Spleen (tissue), 11 donors: ENCODE results near the gene DHX29. TPM values are rescaled to one million over a fixed set of nuclear protein-coding genes. Genes with fewer than 3 reads are reported as not detected.

ENCODE experiments used
- DNase-seq: peaks from one replicate; pipeline ENCODE4 v3.0.0-alpha.2; 2020
- H3K27ac ChIP-seq, 8 donors: fragments of 200-600 bp; sonication (generic) in 7 of 8; 1 replicate in 4 of 8; 2 replicates in 4 of 8; pipeline versions ENCODE4 v1.5.0 to v1.8.0; 2016 to 2021; ENCODE audit warnings: inconsistent platforms in 4 of 8, mild to moderate bottlenecking in 4 of 8, moderate library complexity in 1 of 8
- H3K27me3 ChIP-seq, 7 donors: fragments of 200-600 bp; sonication (generic) in 6 of 7; replicated peaks in 1 of 7; 1 replicate in 4 of 7; 2 replicates in 3 of 7; pipeline versions ENCODE4 v1.5.0 to v1.8.0; 2016 to 2021; ENCODE audit warnings: inconsistent platforms in 3 of 7, mild to moderate bottlenecking in 1 of 7
- H3K36me3 ChIP-seq, 6 donors: fragments of 200-600 bp; sonication (generic) in 5 of 6; 1 replicate in 4 of 6; 2 replicates in 2 of 6; pipeline versions ENCODE4 v1.5.0 to v1.8.0; 2016 to 2021; ENCODE audit warnings: inconsistent platforms in 2 of 6
- H3K4me1 ChIP-seq, 6 donors: fragments of 200-600 bp; sonication (generic) in 5 of 6; 1 replicate in 3 of 6; 2 replicates in 3 of 6; pipeline versions ENCODE4 v1.5.0 to v1.8.0; 2016 to 2021; ENCODE audit warnings: inconsistent platforms in 3 of 6
- H3K4me3 ChIP-seq, 8 donors: fragments of 200-600 bp; sonication (generic) in 7 of 8; 1 replicate in 4 of 8; 2 replicates in 4 of 8; pipeline versions ENCODE4 v1.5.0 to v1.8.0; 2016 to 2021; ENCODE audit warnings: inconsistent platforms in 4 of 8, mild to moderate bottlenecking in 4 of 8, moderate library complexity in 2 of 8
- H3K9me3 ChIP-seq, 8 donors: fragments of 200-600 bp; sonication (generic) in 7 of 8; 1 replicate in 4 of 8; 2 replicates in 4 of 8; pipeline versions ENCODE4 v1.5.0 to v1.8.0; 2016 to 2021; ENCODE audit warnings: inconsistent platforms in 4 of 8
- CTCF ChIP-seq, 11 experiments: fragments of 200-600 bp in 7 of 11; fragments of 450-650 bp in 4 of 11; sonication (generic) in 4 of 11; IDR thresholded peaks in 8 of 11; conservative IDR thresholded peaks in 3 of 11; 1 replicate in 7 of 11; 2 replicates in 4 of 11; pipeline versions ENCODE4 v1.4.0 to v1.8.0; 2016 to 2021; ENCODE audit warnings: antibody characterized with exemption in 11 of 11, inconsistent platforms in 4 of 11, mild to moderate bottlenecking in 1 of 11
- POLR2A ChIP-seq, 3 donors: fragments of 450-650 bp; IDR thresholded peaks; one replicate each; pipeline ENCODE4 v1.5.1; 2017; ENCODE audit warnings: antibody characterized with exemption in 3 of 3, mild to moderate bottlenecking in 1 of 3
- POLR2AphosphoS5 ChIP-seq, 3 donors: sonication (generic); formaldehyde crosslinking; IDR thresholded peaks; one replicate each; pipeline ENCODE4 v1.5.1; 2017; ENCODE audit warnings: antibody characterized with exemption in 3 of 3
- WGBS, 5 donors: extraction: QIAGEN DNeasy Blood & Tissue Kit in 3 of 5; methylation state at CpG; one replicate each; pipeline versions ENCODE4 v1.1.5 to v1.1.7; 2013 to 2018; 5-methylcytosine and 5-hydroxymethylcytosine counted together
- intact Hi-C: fragments of 100-400 bp; cut with DNase I; formaldehyde crosslinking; loops from one replicate; pipeline ENCODE4 v1.15.0; 2023; ENCODE audit warnings: low total_unique reads
- polyA plus RNA-seq, 3 donors: library from polyadenylated mRNA; stranded (reverse); fragments of 200-250 nt; gene quantifications; one replicate each; pipeline ENCODE4 v1.2.1, GENCODE V29; 2013
- total RNA-seq, 7 donors: library from RNA; depleted of rRNA in 3 of 7; stranded (reverse); fragments of >200 nt in 3 of 7; fragmentation: NEBNext Ultra II Directional in 4 of 7; extraction: Animal tissue kit (Norgen Biotek cat#: 25700) in 4 of 7; gene quantifications; one replicate each; pipeline versions ENCODE4 v1.1.0 to v1.2.1, GENCODE V29; 2016 to 2021
- donor health status: healthy with polysubstance abuse.
- donor health status: DM: no; HTN: no; CAD: no; lungs with moderate emphysema.
- donor health status: DM: no; HTN: no; CAD: no.
- donor health status: Bipolar disorder and iron deficiency.
- donor health status: healthy.
- donor health status: DM: no; HTN: no; CAD: no.
- donor health status: DM: yes; HTN: yes; CAD: no.

DHX29 gene
- total and polyA plus RNA-seq, 10 donors: 4.5 to 27.0 (median 17.5) TPM

- intact Hi-C loops: loop anchor here (10.0 kb wide), 1 partner anchor 48 kb away; the partner anchor contains the start of gene CDC20B
- WGBS, 5 donors: 16 to 21% (median 18%) methylated on average over 30 of the region's 30 CpGs
- H3K36me3 ChIP-seq: no peaks in the 10 kb centered on the region
- H3K4me3 ChIP-seq: peak overlapping the region in 1 of 8 donors; percentile 53
- no peaks in the 10 kb centered on the region for H3K9me3 ChIP-seq
- H3K27ac ChIP-seq: no peak overlapping the region
- peaks cover 33 to 100% (median 86%) of the 10 kb centered on the region in 7 donors for H3K27me3 ChIP-seq
- peaks cover 17 to 55% (median 40%) of the 10 kb centered on the region in 6 donors for H3K4me1 ChIP-seq
- no peak for DNase-seq
- TF ChIP-seq CTCF (IDR thresholded peaks at IDR 0.05 in 8 of 11, conservative IDR thresholded peaks at IDR 0.05 in 3 of 11) (no peak), POLR2A (IDR thresholded peaks at IDR 0.05) (no peak), POLR2AphosphoS5 (IDR thresholded peaks at IDR 0.05) (no peak)
These were observed 85.2 kb downstream of the DHX29 start for GRCh38 chr5:55222092-55222984.

- Histone ChIP-seq H3K9me3 (no peaks in the 10 kb centered on the region), H3K27ac (no peak overlapping the region), H3K4me1 (peaks cover 6 to 38% (median 27%) of the 10 kb centered on the region in 6 donors), H3K36me3 (no peaks in the 10 kb centered on the region), H3K4me3 (peak overlapping the region in 7 of 8 donors; percentile 12 to 65 (median 20)), H3K27me3 (peaks cover 32 to 90% (median 69%) of the 10 kb centered on the region in 7 donors)
- TF ChIP-seq CTCF (IDR thresholded peaks at IDR 0.05 in 8 of 11, conservative IDR thresholded peaks at IDR 0.05 in 3 of 11) (no peak), POLR2AphosphoS5 (IDR thresholded peaks at IDR 0.05) (peak in 2 of 3 donors; percentile 27 to 55)
- intact Hi-C loops: loop anchor here (10.0 kb wide), 1 partner anchor 46 kb away; the partner anchor contains the start of gene CDC20B
- WGBS, 5 donors: 2 to 5% (median 4%) methylated on average over 26 to 62 of the region's 62 CpGs
- DNase-seq: no peak
These were observed 86.9 kb downstream of the DHX29 start for GRCh38 chr5:55220433-55221185.

GRCh38 chr5:55219770-55220169 is 87.7 kb downstream of the DHX29 start:
- DNase-seq: no peak
- peaks cover 25 to 82% (median 60%) of the 10 kb centered on the region in 7 donors for H3K27me3 ChIP-seq
- H3K9me3 ChIP-seq: no peaks in the 10 kb centered on the region
- WGBS, 5 donors: 80 to 92% (median 85%) methylated on average over 3 of the region's 3 CpGs
- no peak for TF ChIP-seq POLR2AphosphoS5 (IDR thresholded peaks at IDR 0.05)
- no peak for TF ChIP-seq POLR2A (IDR thresholded peaks at IDR 0.05)
- TF ChIP-seq CTCF (IDR thresholded peaks at IDR 0.05 in 8 of 11, conservative IDR thresholded peaks at IDR 0.05 in 3 of 11): no peak
- no peak overlapping the region for H3K27ac ChIP-seq
- no peak overlapping the region for H3K4me3 ChIP-seq
- no peaks in the 10 kb centered on the region for H3K36me3 ChIP-seq
- intact Hi-C loops: loop anchor here (10.0 kb wide), 1 partner anchor 45 kb away; the partner anchor contains the start of gene CDC20B
- H3K4me1 ChIP-seq: peaks cover 6 to 38% (median 27%) of the 10 kb centered on the region in 6 donors
